HepG2 (cell line): Measurements from ENCODE around the gene RBP5. TPM values are rescaled to one million over a fixed set of nuclear protein-coding genes. Genes with fewer than 3 reads are reported as not detected.

Source experiments
- CCDC6 ChIP-seq: sonication (generic); formaldehyde crosslinking; IDR thresholded peaks from 2 replicates; pipeline ENCODE4 v1.8.1; 2022; ENCODE audit warnings: mild to moderate bottlenecking, missing genetic modification reagents, moderate library complexity
- CREB1 ChIP-seq, 2 experiments: fragments of 450-650 bp in 1 of 2; IDR thresholded peaks; 2 replicates each; pipeline ENCODE4 v1.6.1; 2016 to 2017; ENCODE audit warnings: control low read depth in 1 of 2, mild to moderate bottlenecking in 1 of 2, missing compliant biosample characterization in 1 of 2, missing genetic modification characterization in 1 of 2
- CREM ChIP-seq, 2 experiments: sonication (generic) in 1 of 2; formaldehyde crosslinking in 1 of 2; IDR thresholded peaks; 2 replicates each; pipeline versions ENCODE4 v1.4.0 to v1.6.1; 2016 to 2020; ENCODE audit warnings: antibody characterized with exemption in 1 of 2, mild to moderate bottlenecking in 1 of 2, missing genetic modification reagents in 1 of 2
- FOXA1 ChIP-seq, 2 experiments: fragments of 450-650 bp in 1 of 2; sonication (generic) in 1 of 2; formaldehyde crosslinking in 1 of 2; IDR thresholded peaks; 2 replicates each; pipeline versions ENCODE4 v1.4.0 to v1.6.1; 2016 to 2020; ENCODE audit warnings: missing genetic modification reagents in 1 of 2
- GTF3A ChIP-seq: sonication (generic); formaldehyde crosslinking; conservative IDR thresholded peaks from 2 replicates; pipeline ENCODE4 v1.4.0; 2020; ENCODE audit warnings: mild to moderate bottlenecking, missing genetic modification reagents
- HDAC2 ChIP-seq: sonication (generic); formaldehyde crosslinking; IDR thresholded peaks from 2 replicates; pipeline ENCODE4 v1.4.0; 2020; ENCODE audit warnings: missing genetic modification reagents
- HOXA5 ChIP-seq: sonication (generic); formaldehyde crosslinking; IDR thresholded peaks from 2 replicates; pipeline ENCODE4 v1.4.0; 2020; ENCODE audit warnings: missing genetic modification reagents
- HOXA7 ChIP-seq: sonication (generic); formaldehyde crosslinking; IDR thresholded peaks from 2 replicates; pipeline ENCODE4 v1.8.1; 2022; ENCODE audit warnings: mild to moderate bottlenecking, missing genetic modification reagents, moderate library complexity
- KLF11 ChIP-seq: IDR thresholded peaks from 2 replicates; pipeline ENCODE4 v1.6.1; 2016; ENCODE audit warnings: missing compliant biosample characterization
- MTA1 ChIP-seq: sonication (generic); formaldehyde crosslinking; IDR thresholded peaks from 2 replicates; pipeline ENCODE4 v1.4.0; 2020; ENCODE audit warnings: missing genetic modification reagents, mild to moderate bottlenecking, borderline replicate concordance
- NCOR1 ChIP-seq: fragments of 200-600 bp; sonication (generic); IDR thresholded peaks from 2 replicates; pipeline ENCODE4 v1.7.0; 2017; ENCODE audit warnings: antibody characterized with exemption, low read length, borderline replicate concordance
- NFATC3 ChIP-seq: sonication (generic); formaldehyde crosslinking; IDR thresholded peaks from 2 replicates; pipeline ENCODE4 v1.5.1; 2020; ENCODE audit warnings: mild to moderate bottlenecking, missing genetic modification reagents
- NFYB ChIP-seq: sonication (generic); formaldehyde crosslinking; IDR thresholded peaks from 2 replicates; pipeline ENCODE4 v1.4.0; 2020; ENCODE audit warnings: missing genetic modification reagents
- POLR2G ChIP-seq: fragments of 200-400 bp; formaldehyde crosslinking; IDR thresholded peaks from 2 replicates; pipeline ENCODE4 v1.6.1; 2018; ENCODE audit warnings: mild to moderate bottlenecking, low read depth, low read length, moderate library complexity
- RBFOX2 ChIP-seq: fragments of 200-400 bp; formaldehyde crosslinking; IDR thresholded peaks from 2 replicates; pipeline ENCODE4 v1.6.1; 2017; ENCODE audit warnings: low read depth, mild to moderate bottlenecking, low read length
- REL ChIP-seq: sonication (generic); formaldehyde crosslinking; conservative IDR thresholded peaks from 2 replicates; pipeline ENCODE4 v1.8.0; 2022; ENCODE audit warnings: mild to moderate bottlenecking, missing genetic modification reagents, moderate library complexity
- SP4 ChIP-seq: sonication (generic); formaldehyde crosslinking; IDR thresholded peaks from 2 replicates; pipeline ENCODE4 v1.8.1; 2023; ENCODE audit warnings: mild to moderate bottlenecking, missing genetic modification reagents
- TEAD3 ChIP-seq: optimal IDR thresholded peaks from 2 replicates; pipeline ENCODE3; 2016; ENCODE audit warnings: borderline replicate concordance
- YEATS4 ChIP-seq: sonication (generic); formaldehyde crosslinking; IDR thresholded peaks from 2 replicates; pipeline ENCODE4 v1.4.0; 2020; ENCODE audit warnings: missing genetic modification reagents, borderline replicate concordance
- ZFP1 ChIP-seq: IDR thresholded peaks from 2 replicates; pipeline ENCODE4 v1.6.1; 2016
- ZNF670 ChIP-seq: sonication (generic); formaldehyde crosslinking; IDR thresholded peaks from 2 replicates; pipeline ENCODE4 v1.8.0; 2022; ENCODE audit warnings: mild to moderate bottlenecking, missing genetic modification reagents, borderline replicate concordance
- ZNF709 ChIP-seq: sonication (generic); formaldehyde crosslinking; IDR thresholded peaks from 2 replicates; pipeline ENCODE4 v1.5.0; 2020; ENCODE audit warnings: mild to moderate bottlenecking, missing genetic modification reagents
- polyA plus RNA-seq, 8 experiments: library from polyadenylated mRNA; depleted of rRNA in 3 of 8; stranded (reverse) in 7 of 8; unstranded in 1 of 8; fragments of >200 nt; fragmentation: Illumina TruSeq in 4 of 8; extraction: Trizol in 4 of 8; gene quantifications; 2 replicates each; pipeline versions ENCODE4 v1.2.1 to v1.2.3, GENCODE V29; 2011 to 2016; ENCODE audit warnings: low read depth in 4 of 8, missing spikeins in 1 of 8, mixed read lengths in 1 of 8; ENCODE audit not compliant: insufficient read depth in 1 of 8
- total RNA-seq, 5 experiments: library from RNA; depleted of rRNA; stranded (reverse); fragments of >200 nt; fragmentation: Illumina TruSeq; extraction: Trizol; gene quantifications; 2 replicates each; pipeline ENCODE4 v1.2.3, GENCODE V29; 2016; ENCODE audit warnings: low read depth in 1 of 5
- TF ChIP-seq, protein P1 (sequence below), 2 experiments: sonication (generic) in 1 of 2; formaldehyde crosslinking in 1 of 2; IDR thresholded peaks; 2 replicates each; pipeline versions ENCODE4 v1.4.0 to v1.6.1; 2018 to 2020; ENCODE audit warnings: missing genetic modification reagents in 2 of 2, borderline replicate concordance in 1 of 2, low read depth in 1 of 2, mild to moderate bottlenecking in 1 of 2, missing biosample characterization in 1 of 2
- TF ChIP-seq, protein P2 (sequence below): conservative IDR thresholded peaks from 2 replicates; pipeline ENCODE4 v1.6.1; 2018; ENCODE audit warnings: missing genetic modification reagents

Gene RBP5
- total and polyA plus RNA-seq, 2 of the 13 experiments (the other 11 are each of a cell fraction or from before 2014, with no cell fraction given): 13.8 to 19.8 TPM

DNA sequence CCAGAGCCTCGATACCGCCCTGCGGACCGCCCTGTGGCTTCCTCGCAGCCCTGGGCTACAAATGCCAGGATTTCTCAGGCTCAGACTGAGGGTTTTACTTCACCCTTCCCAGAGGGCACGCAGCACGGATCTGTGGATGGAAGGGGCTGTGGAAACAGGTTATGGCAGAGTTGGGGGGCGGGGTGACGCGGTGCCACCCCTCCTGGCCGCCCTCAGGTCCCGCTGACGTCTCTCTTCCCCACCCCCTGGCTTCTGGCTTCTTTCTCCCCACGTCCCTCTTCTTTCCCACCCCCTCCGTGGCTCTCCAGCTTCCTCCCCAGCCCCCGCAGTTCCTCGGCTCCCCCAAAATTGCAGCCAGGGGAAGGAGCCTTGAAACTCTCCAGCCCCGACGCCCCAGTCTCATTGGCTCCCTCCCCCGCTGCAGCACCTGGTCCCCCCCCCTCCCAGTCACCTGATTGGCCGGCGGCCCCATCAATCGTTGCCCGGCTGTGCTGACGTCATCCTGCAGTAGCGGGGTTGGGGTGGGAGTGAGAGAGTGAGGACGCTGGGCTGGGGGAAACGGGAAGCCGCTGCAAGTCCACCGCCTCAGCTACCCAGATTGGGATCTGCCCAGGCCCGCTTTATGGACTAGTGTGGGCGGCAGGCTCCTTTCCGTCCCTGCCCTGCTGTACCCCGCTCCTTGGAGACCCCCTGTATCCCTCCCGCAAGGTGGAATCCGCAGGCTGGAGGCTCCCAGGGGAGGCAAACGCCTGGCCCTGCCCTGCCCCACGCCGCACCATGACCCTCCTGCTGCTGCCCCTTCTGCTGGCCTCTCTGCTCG, 1.4 kb upstream of the RBP5 start, which contains the start of gene CLSTN3 (continued):
- TF ChIP-seq, protein P1, sequence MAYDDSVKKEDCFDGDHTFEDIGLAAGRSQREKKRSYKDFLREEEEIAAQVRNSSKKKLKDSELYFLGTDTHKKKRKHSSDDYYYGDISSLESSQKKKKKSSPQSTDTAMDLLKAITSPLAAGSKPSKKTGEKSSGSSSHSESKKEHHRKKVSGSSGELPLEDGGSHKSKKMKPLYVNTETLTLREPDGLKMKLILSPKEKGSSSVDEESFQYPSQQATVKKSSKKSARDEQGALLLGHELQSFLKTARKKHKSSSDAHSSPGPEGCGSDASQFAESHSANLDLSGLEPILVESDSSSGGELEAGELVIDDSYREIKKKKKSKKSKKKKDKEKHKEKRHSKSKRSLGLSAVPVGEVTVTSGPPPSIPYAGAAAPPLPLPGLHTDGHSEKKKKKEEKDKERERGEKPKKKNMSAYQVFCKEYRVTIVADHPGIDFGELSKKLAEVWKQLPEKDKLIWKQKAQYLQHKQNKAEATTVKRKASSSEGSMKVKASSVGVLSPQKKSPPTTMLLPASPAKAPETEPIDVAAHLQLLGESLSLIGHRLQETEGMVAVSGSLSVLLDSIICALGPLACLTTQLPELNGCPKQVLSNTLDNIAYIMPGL (CRISPR knock-in tag; IDR thresholded peaks at IDR 0.05; ENCODE audit: borderline replicate concordance in 1 of 2, low read depth in 1 of 2): peak in 1 of 2 experiments; percentile 53; a peak in 2 of 4 replicates
- TF ChIP-seq RBFOX2 (peak; percentile 74), TEAD3 (CRISPR knock-in tag) (peak; percentile 38), HDAC2 (no peak; the same call in 1 of the 2 replicates), CREM (IDR thresholded peaks at IDR 0.05) (peak; percentile 87), CREM (CRISPR knock-in tag; IDR thresholded peaks at IDR 0.05) (no peak), SP4 (CRISPR knock-in tag) (peak; percentile 35; the same call in 1 of the 2 replicates), CCDC6 (no peak; the same call in 1 of the 2 replicates), CREB1 (IDR thresholded peaks at IDR 0.05) (peak; percentile 95), CREB1 (CRISPR knock-in tag; IDR thresholded peaks at IDR 0.05) (peak; percentile 94), ZNF709 (0 out of 2 replicates have a peak, but pooled peaks have one; percentile 7), YEATS4 (CRISPR knock-in tag) (peak; percentile 80; the same call in 1 of the 2 replicates), MTA1 (CRISPR knock-in tag) (peak; percentile 32; the same call in 1 of the 2 replicates), NFYB (peak; percentile 79), HOXA5 (0 out of 2 replicates have a peak, but pooled peaks have one; percentile 21), KLF11 (CRISPR knock-in tag) (no peak), HOXA7 (CRISPR knock-in tag) (0 out of 2 replicates have a peak, but pooled peaks have one; percentile 48), ZFP1 (CRISPR knock-in tag) (no peak), GTF3A (CRISPR knock-in tag) (no peak), NFATC3 (CRISPR knock-in tag) (no peak), ZNF670 (CRISPR knock-in tag) (peak; percentile 27; the same call in 1 of the 2 replicates), REL (CRISPR knock-in tag) (peak; percentile 53; the same call in 1 of the 2 replicates), FOXA1 (IDR thresholded peaks at IDR 0.05) (no peak), FOXA1 (CRISPR knock-in tag; IDR thresholded peaks at IDR 0.05) (0 out of 2 replicates have a peak, but pooled peaks have one; percentile 12), NCOR1 (peak; percentile 33; the same call in 1 of the 2 replicates), POLR2G (peak; percentile 80)
- TF ChIP-seq, protein P2, sequence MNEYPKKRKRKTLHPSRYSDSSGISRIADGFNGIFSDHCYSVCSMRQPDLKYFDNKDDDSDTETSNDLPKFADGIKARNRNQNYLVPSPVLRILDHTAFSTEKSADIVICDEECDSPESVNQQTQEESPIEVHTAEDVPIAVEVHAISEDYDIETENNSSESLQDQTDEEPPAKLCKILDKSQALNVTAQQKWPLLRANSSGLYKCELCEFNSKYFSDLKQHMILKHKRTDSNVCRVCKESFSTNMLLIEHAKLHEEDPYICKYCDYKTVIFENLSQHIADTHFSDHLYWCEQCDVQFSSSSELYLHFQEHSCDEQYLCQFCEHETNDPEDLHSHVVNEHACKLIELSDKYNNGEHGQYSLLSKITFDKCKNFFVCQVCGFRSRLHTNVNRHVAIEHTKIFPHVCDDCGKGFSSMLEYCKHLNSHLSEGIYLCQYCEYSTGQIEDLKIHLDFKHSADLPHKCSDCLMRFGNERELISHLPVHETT (CRISPR knock-in tag): no peak
